B cell (primary cell): ENCODE measurements around the gene AAR2.

ENCODE experiments used
- EZH2 ChIP-seq: IDR thresholded peaks from 2 replicates; pipeline ENCODE4 v1.6.1; 2012; ENCODE audit warnings: borderline replicate concordance, low read depth, mild to moderate bottlenecking, moderate library complexity, low read length; ENCODE audit not compliant: insufficient read depth, poor library complexity, severe bottlenecking
- TF ChIP-seq, protein P1 (sequence below): fragments of 200-600 bp; IDR thresholded peaks from one replicate; pipeline ENCODE4 v1.8.0; 2022; ENCODE audit warnings: antibody characterized with exemption, mild to moderate bottlenecking

DNA sequence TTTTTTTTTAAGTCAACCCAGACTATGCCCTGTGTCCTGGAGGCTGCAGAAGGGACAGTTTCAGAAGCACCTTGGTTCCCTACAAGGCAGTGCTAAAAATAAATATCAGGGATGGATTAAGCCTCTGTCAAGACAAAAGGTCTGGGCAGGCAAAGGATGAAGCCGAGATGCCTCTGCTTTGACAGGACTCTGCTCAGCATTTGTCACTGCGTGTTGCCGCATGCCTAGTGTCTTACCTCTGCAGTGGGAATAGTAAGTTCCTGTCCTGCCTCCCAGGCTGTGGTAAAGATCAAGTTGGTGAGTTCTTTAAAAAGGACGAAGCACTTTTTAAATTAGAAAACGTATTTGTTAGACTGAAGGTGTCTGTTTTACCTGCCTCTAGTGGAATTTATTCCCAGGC lies 15.1 kb downstream of the AAR2 start:
- TF ChIP-seq, protein P1, sequence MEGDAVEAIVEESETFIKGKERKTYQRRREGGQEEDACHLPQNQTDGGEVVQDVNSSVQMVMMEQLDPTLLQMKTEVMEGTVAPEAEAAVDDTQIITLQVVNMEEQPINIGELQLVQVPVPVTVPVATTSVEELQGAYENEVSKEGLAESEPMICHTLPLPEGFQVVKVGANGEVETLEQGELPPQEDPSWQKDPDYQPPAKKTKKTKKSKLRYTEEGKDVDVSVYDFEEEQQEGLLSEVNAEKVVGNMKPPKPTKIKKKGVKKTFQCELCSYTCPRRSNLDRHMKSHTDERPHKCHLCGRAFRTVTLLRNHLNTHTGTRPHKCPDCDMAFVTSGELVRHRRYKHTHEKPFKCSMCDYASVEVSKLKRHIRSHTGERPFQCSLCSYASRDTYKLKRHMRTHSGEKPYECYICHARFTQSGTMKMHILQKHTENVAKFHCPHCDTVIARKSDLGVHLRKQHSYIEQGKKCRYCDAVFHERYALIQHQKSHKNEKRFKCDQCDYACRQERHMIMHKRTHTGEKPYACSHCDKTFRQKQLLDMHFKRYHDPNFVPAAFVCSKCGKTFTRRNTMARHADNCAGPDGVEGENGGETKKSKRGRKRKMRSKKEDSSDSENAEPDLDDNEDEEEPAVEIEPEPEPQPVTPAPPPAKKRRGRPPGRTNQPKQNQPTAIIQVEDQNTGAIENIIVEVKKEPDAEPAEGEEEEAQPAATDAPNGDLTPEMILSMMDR: no peak
- TF ChIP-seq EZH2: no peak
